ENCODE data around the gene SREBF2. TPM values are rescaled to one million over a fixed set of nuclear protein-coding genes. Genes with fewer than 3 reads are reported as not detected.

Gene SREBF2
- total RNA-seq, 4 donors from 2014 or later = 91.1 to 122 (median 96.2) TPM

DNA sequence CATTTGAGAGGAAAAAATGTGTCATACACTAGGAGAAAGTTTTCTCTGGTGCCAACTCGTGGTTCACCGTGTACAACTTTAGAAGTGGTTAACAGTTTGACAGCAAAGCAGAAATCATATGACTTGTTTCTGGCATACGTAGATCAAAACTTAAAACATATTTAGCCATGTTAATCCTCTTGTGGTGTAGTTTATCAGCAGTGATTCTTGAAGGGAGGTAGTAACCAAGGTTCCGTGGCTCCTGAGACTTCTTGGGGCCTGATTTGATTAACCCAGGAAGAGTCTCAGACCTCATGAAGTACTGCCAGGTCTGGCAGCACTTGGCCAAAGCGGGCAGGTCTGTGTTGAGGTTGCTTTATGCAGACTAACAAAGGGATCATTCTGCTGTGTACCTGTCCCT lies 40.5 kb downstream of the SREBF2 start:
- TF ChIP-seq, protein P1, sequence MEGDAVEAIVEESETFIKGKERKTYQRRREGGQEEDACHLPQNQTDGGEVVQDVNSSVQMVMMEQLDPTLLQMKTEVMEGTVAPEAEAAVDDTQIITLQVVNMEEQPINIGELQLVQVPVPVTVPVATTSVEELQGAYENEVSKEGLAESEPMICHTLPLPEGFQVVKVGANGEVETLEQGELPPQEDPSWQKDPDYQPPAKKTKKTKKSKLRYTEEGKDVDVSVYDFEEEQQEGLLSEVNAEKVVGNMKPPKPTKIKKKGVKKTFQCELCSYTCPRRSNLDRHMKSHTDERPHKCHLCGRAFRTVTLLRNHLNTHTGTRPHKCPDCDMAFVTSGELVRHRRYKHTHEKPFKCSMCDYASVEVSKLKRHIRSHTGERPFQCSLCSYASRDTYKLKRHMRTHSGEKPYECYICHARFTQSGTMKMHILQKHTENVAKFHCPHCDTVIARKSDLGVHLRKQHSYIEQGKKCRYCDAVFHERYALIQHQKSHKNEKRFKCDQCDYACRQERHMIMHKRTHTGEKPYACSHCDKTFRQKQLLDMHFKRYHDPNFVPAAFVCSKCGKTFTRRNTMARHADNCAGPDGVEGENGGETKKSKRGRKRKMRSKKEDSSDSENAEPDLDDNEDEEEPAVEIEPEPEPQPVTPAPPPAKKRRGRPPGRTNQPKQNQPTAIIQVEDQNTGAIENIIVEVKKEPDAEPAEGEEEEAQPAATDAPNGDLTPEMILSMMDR (IDR thresholded peaks at IDR 0.05) = no peak
- TF ChIP-seq POLR2A (IDR thresholded peaks at IDR 0.05) = no peak
- intact Hi-C loops (cut with DNase I; ENCODE audit: low total_unique reads) = no loop called here

DNA sequence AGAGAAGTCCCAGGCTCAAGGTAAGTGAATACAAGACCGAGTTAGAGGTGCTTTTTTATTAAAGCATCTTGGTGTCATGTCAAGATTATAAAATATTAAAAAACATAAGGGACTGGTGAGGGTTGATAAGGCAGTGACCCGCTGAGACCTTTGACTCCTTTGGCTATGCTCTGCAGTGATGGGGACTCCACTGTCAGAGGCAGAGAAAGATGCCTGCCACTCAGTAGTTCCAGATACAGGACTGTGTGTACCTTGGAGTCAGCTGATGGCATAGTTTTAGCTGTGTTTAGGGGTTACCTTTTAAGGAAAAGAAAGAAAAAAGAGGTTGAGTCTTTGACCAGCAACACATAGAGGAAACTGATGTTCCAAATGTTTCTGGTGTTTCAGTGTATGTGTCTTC lies 41.2 kb downstream of the SREBF2 start:
- DNase-seq (ENCODE audit: low spot score in 2 of 2) = no peak
- TF ChIP-seq POLR2A (IDR thresholded peaks at IDR 0.05) = no peak
- TF ChIP-seq, protein P1 (IDR thresholded peaks at IDR 0.05) = no peak
- WGBS, 2 donors = 89 to 93% methylated on average over 2 of the region's 2 CpGs
- no peak overlapping the region for H3K4me3 ChIP-seq (ENCODE audit: low read depth, poor library complexity, severe bottlenecking)
- intact Hi-C loops (cut with DNase I; ENCODE audit: low total_unique reads) = no loop called here

More for the DNA sequence above, 40.5 kb downstream of the SREBF2 start:
- DNase-seq (ENCODE audit: low spot score in 2 of 2) = no peak
- 52 to 65% methylated on average over 5 of the region's 5 CpGs for WGBS, 2 donors
- H3K4me3 ChIP-seq (ENCODE audit: low read depth, poor library complexity, severe bottlenecking) = no peak overlapping the region

DNA sequence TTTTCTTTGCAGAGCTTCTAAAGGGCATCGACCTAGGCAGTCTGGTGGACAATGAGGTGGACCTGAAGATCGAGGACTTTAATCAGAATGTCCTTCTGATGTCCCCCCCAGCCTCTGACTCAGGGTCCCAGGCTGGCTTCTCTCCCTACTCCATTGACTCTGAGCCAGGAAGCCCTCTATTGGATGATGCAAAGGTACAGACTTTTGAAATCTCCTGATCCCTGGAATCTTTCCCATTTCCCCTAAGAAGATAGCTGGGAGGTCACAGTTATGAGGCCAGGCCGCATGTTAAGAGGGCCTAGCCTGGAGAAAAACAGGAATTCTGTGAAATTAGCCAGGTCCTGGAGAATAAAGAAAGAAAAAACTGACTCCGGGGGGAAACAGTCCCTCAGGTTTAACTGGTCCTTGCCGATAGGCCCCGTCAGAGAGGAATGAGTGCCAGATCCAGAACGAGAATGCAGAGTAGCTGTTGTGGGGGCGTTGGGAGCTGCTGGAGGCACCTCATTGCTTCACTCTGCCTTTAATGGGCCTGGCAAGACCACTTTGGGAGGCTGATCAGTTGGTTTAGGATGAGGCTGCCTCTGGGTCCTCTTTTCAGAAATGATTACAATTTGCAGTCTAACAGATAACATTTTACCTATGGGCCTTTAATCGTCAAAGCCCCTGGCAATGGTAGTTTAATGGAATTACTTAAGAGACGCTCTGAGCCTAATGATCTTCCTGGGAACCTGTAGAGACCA lies 42.8 kb downstream of the SREBF2 start:
- 83 to 88% methylated on average over 10 of the region's 10 CpGs for WGBS, 2 donors
- H3K4me3 ChIP-seq (ENCODE audit: low read depth, poor library complexity, severe bottlenecking) = no peak overlapping the region
- TF ChIP-seq, protein P1 (IDR thresholded peaks at IDR 0.05) = no peak
- no peak for TF ChIP-seq POLR2A (IDR thresholded peaks at IDR 0.05)
- DNase-seq (ENCODE audit: low spot score in 2 of 2) = no peak
- intact Hi-C loops (cut with DNase I; ENCODE audit: low total_unique reads) = no loop called here

DNA sequence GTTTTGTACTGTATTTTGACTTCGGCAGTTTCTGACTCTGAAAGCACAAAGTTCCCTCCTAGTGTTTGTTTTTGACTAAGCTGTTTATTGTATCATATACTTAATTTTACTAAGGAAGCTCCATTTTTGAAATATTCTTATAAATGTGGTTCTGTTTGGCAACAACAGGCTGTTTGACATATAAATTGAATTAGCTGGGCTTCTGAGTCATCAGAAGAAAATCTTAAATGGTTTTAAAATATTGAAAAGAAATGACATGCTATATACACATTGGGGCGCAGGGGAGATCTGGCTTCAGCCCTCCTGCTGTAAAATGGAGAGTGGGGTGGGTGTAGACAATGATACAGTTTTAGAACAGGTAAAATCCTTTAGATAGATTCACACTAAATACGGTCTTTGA lies 43.4 kb downstream of the SREBF2 start:
- no peak for TF ChIP-seq POLR2A (IDR thresholded peaks at IDR 0.05)
- TF ChIP-seq, protein P1 (IDR thresholded peaks at IDR 0.05) = no peak
- DNase-seq (ENCODE audit: low spot score in 2 of 2) = no peak
- H3K4me3 ChIP-seq (ENCODE audit: low read depth, poor library complexity, severe bottlenecking) = no peak overlapping the region
- intact Hi-C loops (cut with DNase I; ENCODE audit: low total_unique reads) = no loop called here
- 90 to 91% methylated on average over 3 of the region's 3 CpGs for WGBS, 2 donors

DNA sequence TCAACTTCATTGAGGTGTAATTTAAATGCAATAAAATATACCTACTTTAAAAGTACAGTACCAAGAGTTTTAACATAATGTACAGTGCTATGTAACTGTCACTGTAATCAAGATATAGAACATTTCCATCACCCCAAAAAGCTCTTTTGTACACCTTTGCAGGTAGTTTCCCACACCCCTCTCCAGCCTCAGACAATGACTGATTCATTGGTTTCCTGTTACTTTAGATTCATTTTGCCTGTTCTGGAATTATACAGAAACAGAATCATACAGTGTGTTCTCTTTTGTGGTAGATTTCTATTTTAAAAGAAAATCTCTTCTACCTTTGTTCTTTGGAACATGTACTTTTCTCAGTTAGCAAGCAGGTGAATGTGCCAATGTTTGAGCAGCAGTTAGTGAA lies 43.8 kb downstream of the SREBF2 start:
- DNase-seq (ENCODE audit: low spot score in 2 of 2) = no peak
- no peak overlapping the region for H3K4me3 ChIP-seq (ENCODE audit: low read depth, poor library complexity, severe bottlenecking)
- TF ChIP-seq, protein P1 (IDR thresholded peaks at IDR 0.05) = no peak
- TF ChIP-seq POLR2A (IDR thresholded peaks at IDR 0.05) = no peak
- intact Hi-C loops (cut with DNase I; ENCODE audit: low total_unique reads) = no loop called here

DNA sequence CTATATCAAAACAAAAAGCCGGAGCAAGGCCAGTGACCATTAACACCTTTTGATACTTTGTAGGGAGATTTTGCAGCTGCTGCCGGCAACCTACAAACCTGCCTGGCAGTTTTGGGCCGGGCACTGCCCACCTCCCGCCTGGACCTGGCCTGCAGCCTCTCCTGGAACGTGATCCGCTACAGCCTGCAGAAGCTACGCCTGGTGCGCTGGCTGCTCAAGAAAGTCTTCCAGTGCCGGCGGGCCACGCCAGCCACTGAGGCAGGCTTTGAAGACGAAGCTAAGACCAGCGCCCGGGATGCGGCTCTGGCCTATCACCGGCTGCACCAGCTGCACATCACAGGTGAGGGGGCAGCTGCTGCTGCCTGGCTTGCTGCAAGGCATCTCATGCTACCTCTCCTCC lies 47.7 kb downstream of the SREBF2 start:
- WGBS, 2 donors = 96 to 97% methylated on average over 16 of the region's 16 CpGs
- no peak for DNase-seq (ENCODE audit: low spot score in 2 of 2)
- TF ChIP-seq POLR2A (IDR thresholded peaks at IDR 0.05) = no peak
- TF ChIP-seq, protein P1 (IDR thresholded peaks at IDR 0.05) = no peak
- intact Hi-C loops (cut with DNase I; ENCODE audit: low total_unique reads) = no loop called here
- no peak overlapping the region for H3K4me3 ChIP-seq (ENCODE audit: low read depth, poor library complexity, severe bottlenecking)

All from lower leg skin (tissue), 4 donors.